ENCODE data around the gene ZNF487.
A peak's percentile ranks its signal among the peaks of the same experiment; 100 is the strongest.

ZNF487 gene

DNA sequence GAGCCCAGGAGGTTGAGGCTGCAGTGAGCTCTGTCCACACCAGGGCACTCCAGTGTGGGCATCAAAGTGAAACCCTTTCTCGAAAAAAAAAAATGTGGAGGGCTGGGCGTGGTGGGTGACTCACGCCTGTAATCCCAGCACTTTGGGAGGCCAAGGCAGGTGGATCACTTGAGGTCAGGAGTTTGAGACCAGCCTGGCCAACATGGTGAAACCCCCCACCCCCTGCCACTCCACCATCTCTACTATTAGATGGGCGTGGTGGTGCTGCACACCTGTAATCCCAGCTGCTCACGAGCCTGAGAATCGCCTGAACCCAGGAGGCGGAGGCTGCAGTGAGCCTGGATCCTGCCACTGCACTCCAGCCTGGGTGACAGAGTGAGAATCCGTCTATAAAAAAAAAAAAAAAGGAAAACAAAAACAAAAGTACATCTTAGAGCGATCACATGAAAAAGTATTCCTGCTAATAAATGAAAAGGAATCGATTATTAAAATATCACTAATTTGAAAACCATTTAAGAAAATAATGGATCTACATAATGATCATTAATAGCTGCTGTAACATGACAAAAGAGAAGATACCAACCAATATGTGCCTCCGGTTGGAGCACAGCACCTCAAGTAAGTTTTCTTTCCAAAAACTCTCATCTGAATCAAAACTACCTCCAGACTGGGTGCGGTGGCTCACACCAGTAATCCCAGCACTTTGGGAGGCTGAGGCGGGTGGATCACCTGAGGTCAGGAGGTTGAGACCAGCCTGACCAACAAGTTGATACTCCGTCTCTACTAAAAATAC is 32.8 kb upstream of the ZNF487 start:
- Histone ChIP-seq H3K9ac (ENCODE audit: low read depth in 1 of 2, low read length in 2 of 2) (peak overlapping the region; percentile 4 to 11), H3K4me1 (ENCODE audit: control insufficient read depth in 1 of 2, insufficient read depth in 2 of 2, low read length in 2 of 2) (peaks cover 54 to 66% of the 10 kb centered on the region in 2 donors), H3K36me3 (ENCODE audit: control insufficient read depth in 1 of 2, insufficient read depth in 2 of 2, low read length in 2 of 2) (peaks cover 0 to 8% of the 10 kb centered on the region in 2 donors), H3K4me3 (ENCODE audit: low read depth in 1 of 2, low read length in 2 of 2) (peak overlapping the region; percentile 50 to 88), H3K27me3 (ENCODE audit: control insufficient read depth in 1 of 2, insufficient read depth in 2 of 2, low read length in 2 of 2) (no peaks in the 10 kb centered on the region), H3K9me3 (ENCODE audit: control insufficient read depth in 1 of 2, low read length in 2 of 2) (no peaks in the 10 kb centered on the region), H3K27ac (ENCODE audit: low read depth, low read length) (peak overlapping the region; percentile 1)

DNA sequence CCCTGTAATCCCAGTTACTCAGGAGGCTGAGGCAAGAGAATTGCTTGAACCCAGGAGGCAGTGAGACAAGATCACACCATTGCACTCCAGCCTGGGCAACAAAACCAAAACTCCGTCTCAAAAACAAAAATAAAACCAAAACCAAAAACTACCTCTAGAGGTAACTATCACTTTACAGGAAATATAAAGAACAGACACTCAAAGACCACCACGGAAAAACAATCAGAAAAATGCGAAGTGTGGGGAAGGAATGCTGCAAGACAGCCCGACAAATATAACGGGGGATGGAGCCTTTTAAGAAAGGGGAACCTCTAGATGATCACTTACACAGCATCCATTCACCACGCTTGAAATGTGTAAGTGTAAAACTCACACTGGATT is 32.2 kb upstream of the ZNF487 start:
- Histone ChIP-seq H3K4me3 (ENCODE audit: low read depth in 1 of 2, low read length in 2 of 2) (peak overlapping the region; percentile 50 to 88), H3K9ac (ENCODE audit: low read depth in 1 of 2, low read length in 2 of 2) (peak overlapping the region; percentile 4 to 11), H3K9me3 (ENCODE audit: control insufficient read depth in 1 of 2, low read length in 2 of 2) (no peaks in the 10 kb centered on the region), H3K27ac (ENCODE audit: low read depth, low read length) (peak overlapping the region; percentile 1), H3K36me3 (ENCODE audit: control insufficient read depth in 1 of 2, insufficient read depth in 2 of 2, low read length in 2 of 2) (peaks cover 0 to 2% of the 10 kb centered on the region in 2 donors), H3K27me3 (ENCODE audit: control insufficient read depth in 1 of 2, insufficient read depth in 2 of 2, low read length in 2 of 2) (no peaks in the 10 kb centered on the region), H3K4me1 (ENCODE audit: control insufficient read depth in 1 of 2, insufficient read depth in 2 of 2, low read length in 2 of 2) (peaks cover 49 to 60% of the 10 kb centered on the region in 2 donors)

DNA sequence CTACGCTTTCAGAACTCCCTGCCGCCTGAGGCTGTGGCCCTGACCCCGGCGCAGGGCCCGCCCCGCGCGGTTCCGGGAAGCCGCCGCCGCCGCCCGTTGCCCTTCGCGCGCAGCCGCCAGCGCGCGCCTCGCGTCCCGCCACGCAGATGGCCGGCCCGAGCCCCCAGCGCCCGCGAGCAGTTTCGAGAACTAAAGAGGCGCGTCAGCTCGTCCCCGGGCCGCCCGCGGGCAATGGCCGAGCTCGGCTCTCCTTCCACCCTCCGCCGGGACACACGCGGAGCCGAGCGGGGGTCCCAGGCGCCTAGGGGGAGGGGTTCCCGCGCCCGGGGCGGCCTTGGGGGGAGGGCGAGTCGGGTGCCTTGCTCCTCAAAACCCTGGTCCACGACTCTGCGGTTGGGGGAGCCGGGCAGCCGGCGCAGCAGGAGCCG is 29.7 kb upstream of the ZNF487 start:
- Histone ChIP-seq H3K36me3 (ENCODE audit: control insufficient read depth in 1 of 2, insufficient read depth in 2 of 2, low read length in 2 of 2) (no peaks in the 10 kb centered on the region), H3K4me1 (ENCODE audit: control insufficient read depth in 1 of 2, insufficient read depth in 2 of 2, low read length in 2 of 2) (peaks cover 24 to 44% of the 10 kb centered on the region in 2 donors), H3K27me3 (ENCODE audit: control insufficient read depth in 1 of 2, insufficient read depth in 2 of 2, low read length in 2 of 2) (no peaks in the 10 kb centered on the region), H3K27ac (ENCODE audit: low read depth, low read length) (peak overlapping the region; percentile 99), H3K9ac (ENCODE audit: low read depth in 1 of 2, low read length in 2 of 2) (peak overlapping the region; percentile 76 to 99), H3K4me3 (ENCODE audit: low read depth in 1 of 2, low read length in 2 of 2) (peak overlapping the region; percentile 88 to 97), H3K9me3 (ENCODE audit: control insufficient read depth in 1 of 2, low read length in 2 of 2) (no peaks in the 10 kb centered on the region)

DNA sequence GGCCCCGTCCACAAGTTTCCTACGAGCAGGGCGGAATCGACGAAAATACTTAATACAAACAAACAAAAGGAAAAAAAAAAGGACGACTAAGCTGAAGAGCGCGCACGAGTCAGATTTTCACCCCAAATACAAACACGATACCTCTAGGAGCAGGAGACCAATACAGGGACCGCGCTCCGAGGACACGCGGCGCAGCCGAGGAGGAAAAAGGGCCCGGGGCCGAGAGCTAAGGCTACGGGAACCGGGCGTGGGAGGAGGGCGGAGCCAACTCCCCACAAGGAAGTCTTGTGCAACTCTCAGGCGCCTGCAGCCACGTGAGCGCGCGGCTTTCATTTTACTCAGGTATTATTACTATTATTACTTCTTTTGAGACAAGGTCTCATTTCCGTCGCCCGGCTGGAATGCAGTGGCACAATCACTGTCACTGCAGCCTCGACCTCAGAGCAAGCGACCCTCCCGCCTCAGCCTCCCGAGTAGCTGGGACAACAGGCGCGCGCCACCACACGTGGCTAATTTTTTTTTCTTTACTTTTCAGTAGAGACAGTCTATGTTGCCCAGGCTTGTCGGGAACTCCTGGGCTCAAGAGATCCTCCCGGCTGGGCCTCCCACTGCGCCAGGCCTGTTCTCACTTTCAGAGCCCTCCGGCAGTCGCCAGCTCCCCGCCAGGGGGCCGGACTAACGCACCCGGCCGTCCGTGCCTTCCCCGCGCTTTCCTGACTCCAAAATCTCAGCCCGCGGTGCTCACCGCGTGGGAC is 29.2 kb upstream of the ZNF487 start:
- Histone ChIP-seq H3K27ac (ENCODE audit: low read depth, low read length) (peak overlapping the region; percentile 99), H3K4me3 (ENCODE audit: low read depth in 1 of 2, low read length in 2 of 2) (peak overlapping the region; percentile 88 to 97), H3K36me3 (ENCODE audit: control insufficient read depth in 1 of 2, insufficient read depth in 2 of 2, low read length in 2 of 2) (no peaks in the 10 kb centered on the region), H3K4me1 (ENCODE audit: control insufficient read depth in 1 of 2, insufficient read depth in 2 of 2, low read length in 2 of 2) (peaks cover 19 to 38% of the 10 kb centered on the region in 2 donors), H3K9me3 (ENCODE audit: control insufficient read depth in 1 of 2, low read length in 2 of 2) (no peaks in the 10 kb centered on the region), H3K27me3 (ENCODE audit: control insufficient read depth in 1 of 2, insufficient read depth in 2 of 2, low read length in 2 of 2) (no peaks in the 10 kb centered on the region), H3K9ac (ENCODE audit: low read depth in 1 of 2, low read length in 2 of 2) (peak overlapping the region; percentile 76 to 99)

DNA sequence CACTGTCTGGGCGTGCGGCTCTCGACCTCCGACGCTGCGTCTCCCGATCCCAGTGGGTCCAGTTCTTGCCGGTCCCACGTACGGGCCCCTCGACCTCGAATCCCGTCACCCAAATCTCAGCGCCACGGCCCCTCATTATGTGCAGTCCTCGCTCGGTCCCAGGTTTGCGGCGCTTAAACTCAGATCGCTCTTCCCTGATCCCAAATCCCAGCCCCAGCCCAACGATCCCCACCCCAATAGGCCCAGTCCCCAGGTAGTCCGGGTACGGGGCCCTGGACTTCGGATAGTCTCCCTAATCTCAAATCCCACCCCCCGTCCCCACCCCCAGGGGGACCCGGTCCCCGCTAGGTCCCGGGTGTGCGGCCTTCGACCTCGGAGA is 28.6 kb upstream of the ZNF487 start:
- H3K9ac ChIP-seq (ENCODE audit: low read depth in 1 of 2, low read length in 2 of 2), result peak overlapping the region; percentile 76 to 99
- peak overlapping the region; percentile 99 for H3K27ac ChIP-seq (ENCODE audit: low read depth, low read length)

DNA sequence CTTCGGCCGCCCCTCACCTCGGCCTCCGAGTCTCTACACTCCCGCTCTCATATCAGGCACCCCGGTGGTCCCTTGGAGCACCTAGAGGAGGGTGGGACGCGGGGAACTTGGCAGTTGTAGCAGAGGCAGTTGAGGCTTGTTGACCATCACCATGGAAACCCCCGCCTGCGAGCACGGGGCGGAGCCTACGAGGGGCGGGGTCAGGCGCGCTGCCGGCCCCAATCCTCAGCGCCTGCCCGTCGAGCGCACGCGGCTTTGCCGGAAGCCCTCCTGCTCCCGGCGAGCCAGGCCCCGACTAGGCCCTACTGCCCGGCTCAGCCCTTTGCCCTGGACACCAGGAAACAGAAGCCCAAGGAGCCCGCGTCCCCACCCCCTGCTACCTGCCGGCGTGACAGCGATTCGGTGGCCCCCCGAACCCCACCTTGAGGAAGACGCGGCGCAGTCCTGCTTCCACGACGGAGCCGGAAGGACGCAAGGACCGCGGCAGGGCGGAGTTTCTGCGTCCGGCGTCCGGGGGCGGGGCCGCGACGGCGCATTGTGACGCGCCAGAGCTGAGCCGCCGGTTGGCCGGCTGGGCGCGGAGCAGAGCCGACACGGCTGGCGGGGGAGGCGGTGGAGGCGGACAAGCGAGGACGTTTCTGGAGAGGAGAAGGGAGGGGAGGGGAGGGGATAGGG is 28.1 kb upstream of the ZNF487 start, which contains the start of gene HNRNPF:
Gene HNRNPF, minus strand, starts transcription at position 477 of the 675 bp plus-strand sequence. CDS start 21,302 bp downstream, outside the sequence.
- Histone ChIP-seq H3K9ac (ENCODE audit: low read depth in 1 of 2, low read length in 2 of 2) (peak within 1 kb of the TSS; percentile 99 to 100), H3K27me3 (ENCODE audit: control insufficient read depth in 1 of 2, insufficient read depth in 2 of 2, low read length in 2 of 2) (no peaks in the 10 kb centered on the region), H3K36me3 (ENCODE audit: control insufficient read depth in 1 of 2, insufficient read depth in 2 of 2, low read length in 2 of 2) (no peaks in the 10 kb centered on the region), H3K4me1 (ENCODE audit: control insufficient read depth in 1 of 2, insufficient read depth in 2 of 2, low read length in 2 of 2) (peaks cover 8 to 27% of the 10 kb centered on the region in 2 donors), H3K9me3 (ENCODE audit: control insufficient read depth in 1 of 2, low read length in 2 of 2) (no peaks in the 10 kb centered on the region), H3K4me3 (ENCODE audit: low read depth in 1 of 2, low read length in 2 of 2) (peak within 1 kb of the TSS; percentile 88 to 97), H3K27ac (ENCODE audit: low read depth, low read length) (peak within 1 kb of the TSS; percentile 99)

More for the DNA sequence above, 28.6 kb upstream of the ZNF487 start:
- Histone ChIP-seq H3K36me3 (ENCODE audit: control insufficient read depth in 1 of 2, insufficient read depth in 2 of 2, low read length in 2 of 2) (no peaks in the 10 kb centered on the region), H3K4me1 (ENCODE audit: control insufficient read depth in 1 of 2, insufficient read depth in 2 of 2, low read length in 2 of 2) (peaks cover 13 to 32% of the 10 kb centered on the region in 2 donors), H3K4me3 (ENCODE audit: low read depth in 1 of 2, low read length in 2 of 2) (peak overlapping the region; percentile 88 to 97), H3K9me3 (ENCODE audit: control insufficient read depth in 1 of 2, low read length in 2 of 2) (no peaks in the 10 kb centered on the region), H3K27me3 (ENCODE audit: control insufficient read depth in 1 of 2, insufficient read depth in 2 of 2, low read length in 2 of 2) (no peaks in the 10 kb centered on the region)

DNA sequence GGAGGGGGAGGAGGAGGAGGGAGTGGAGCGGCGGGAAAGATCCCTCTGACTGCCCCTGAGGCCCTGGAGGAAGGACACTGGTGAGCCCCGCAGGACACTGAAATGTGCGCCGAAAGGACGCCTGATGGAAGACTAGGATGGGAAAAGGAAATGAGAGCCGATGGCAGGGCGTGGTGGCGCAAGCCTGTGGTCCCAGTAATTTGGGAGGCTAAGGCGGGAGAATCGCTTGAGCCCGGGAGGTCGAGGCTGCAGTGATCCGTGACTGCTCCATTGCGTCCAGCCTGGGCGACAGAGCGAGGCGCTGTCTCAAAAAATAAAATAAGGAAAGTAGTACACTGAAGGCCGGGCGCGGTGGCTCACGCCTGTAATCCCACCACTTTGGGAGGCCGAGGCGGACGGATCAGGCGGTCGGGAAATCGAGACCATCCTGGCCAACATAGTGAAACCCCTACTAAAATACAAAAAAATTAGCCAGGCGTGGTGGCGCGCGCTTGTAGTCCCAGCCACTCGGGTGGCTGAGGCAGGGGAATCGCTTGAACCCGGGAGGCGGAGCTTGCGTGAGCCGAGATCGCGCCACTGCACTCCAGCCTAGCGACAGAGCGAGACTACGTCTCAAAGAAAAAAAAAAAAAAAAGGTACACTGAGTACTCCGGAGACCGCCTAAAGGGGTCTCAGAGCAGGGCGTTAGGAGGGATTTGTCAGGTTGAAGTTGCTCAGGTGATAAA is 27.4 kb upstream of the ZNF487 start:
- Histone ChIP-seq H3K36me3 (ENCODE audit: control insufficient read depth in 1 of 2, insufficient read depth in 2 of 2, low read length in 2 of 2) (no peaks in the 10 kb centered on the region), H3K4me1 (ENCODE audit: control insufficient read depth in 1 of 2, insufficient read depth in 2 of 2, low read length in 2 of 2) (peaks cover 4 to 20% of the 10 kb centered on the region in 2 donors), H3K4me3 (ENCODE audit: low read depth in 1 of 2, low read length in 2 of 2) (peak overlapping the region; percentile 85 to 97), H3K9ac (ENCODE audit: low read depth in 1 of 2, low read length in 2 of 2) (peak overlapping the region; percentile 99 to 100), H3K9me3 (ENCODE audit: control insufficient read depth in 1 of 2, low read length in 2 of 2) (no peaks in the 10 kb centered on the region), H3K27me3 (ENCODE audit: control insufficient read depth in 1 of 2, insufficient read depth in 2 of 2, low read length in 2 of 2) (no peaks in the 10 kb centered on the region), H3K27ac (ENCODE audit: low read depth, low read length) (peak overlapping the region; percentile 99)

DNA sequence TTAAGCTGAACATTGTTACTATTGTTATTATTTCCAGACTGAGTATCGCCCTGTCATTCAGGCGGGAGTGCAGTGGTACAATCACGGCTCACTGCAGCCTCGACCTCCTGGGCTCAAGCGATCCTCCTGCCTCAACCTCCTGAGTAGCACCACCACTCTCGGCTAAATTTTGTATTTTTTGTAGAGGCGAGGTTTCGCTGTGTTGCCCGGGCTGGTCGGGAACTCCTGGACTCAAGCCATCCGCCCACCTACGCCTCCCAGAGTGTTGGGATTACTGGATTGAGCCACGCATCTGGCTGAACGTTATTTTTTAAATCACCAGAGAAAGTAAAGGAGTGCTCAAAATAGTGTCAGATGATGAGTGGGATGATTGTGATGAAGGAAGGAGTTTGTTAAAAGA is 26.6 kb upstream of the ZNF487 start:
- H3K9ac ChIP-seq (ENCODE audit: low read depth in 1 of 2, low read length in 2 of 2), result peak overlapping the region in 1 of 2 donors; percentile 99
- no peaks in the 10 kb centered on the region for H3K36me3 ChIP-seq (ENCODE audit: control insufficient read depth in 1 of 2, insufficient read depth in 2 of 2, low read length in 2 of 2)
- peaks cover 4 to 12% of the 10 kb centered on the region in 2 donors for H3K4me1 ChIP-seq (ENCODE audit: control insufficient read depth in 1 of 2, insufficient read depth in 2 of 2, low read length in 2 of 2)
- H3K9me3 ChIP-seq (ENCODE audit: control insufficient read depth in 1 of 2, low read length in 2 of 2), result no peaks in the 10 kb centered on the region
- H3K4me3 ChIP-seq (ENCODE audit: low read depth in 1 of 2, low read length in 2 of 2), result peak overlapping the region in 1 of 2 donors; percentile 85
- no peaks in the 10 kb centered on the region for H3K27me3 ChIP-seq (ENCODE audit: control insufficient read depth in 1 of 2, insufficient read depth in 2 of 2, low read length in 2 of 2)
- no peak overlapping the region for H3K27ac ChIP-seq (ENCODE audit: low read depth, low read length)

DNA sequence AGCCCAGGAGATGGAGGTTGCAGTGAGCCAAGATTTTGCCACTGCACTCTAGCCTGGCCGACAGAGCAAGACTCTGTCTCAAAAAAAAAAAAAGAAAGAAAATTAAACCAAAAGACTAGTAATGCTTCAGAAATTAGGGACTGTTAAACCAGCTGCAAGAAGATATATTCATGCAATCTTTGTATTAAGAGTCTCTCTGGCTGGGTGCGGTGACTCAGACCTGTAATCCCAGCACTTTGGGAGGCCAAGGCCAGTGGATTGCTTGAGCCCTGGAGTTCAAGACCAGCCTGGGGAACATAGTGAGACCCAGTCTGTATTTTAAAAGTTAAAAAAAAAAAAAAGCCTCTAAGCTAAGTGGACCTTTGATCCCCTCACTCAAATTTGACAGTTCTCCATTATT is 25.4 kb upstream of the ZNF487 start:
- Histone ChIP-seq H3K36me3 (ENCODE audit: control insufficient read depth in 1 of 2, insufficient read depth in 2 of 2, low read length in 2 of 2) (no peaks in the 10 kb centered on the region), H3K9ac (ENCODE audit: low read depth in 1 of 2, low read length in 2 of 2) (no peak overlapping the region), H3K9me3 (ENCODE audit: control insufficient read depth in 1 of 2, low read length in 2 of 2) (no peaks in the 10 kb centered on the region), H3K27me3 (ENCODE audit: control insufficient read depth in 1 of 2, insufficient read depth in 2 of 2, low read length in 2 of 2) (no peaks in the 10 kb centered on the region), H3K4me1 (ENCODE audit: control insufficient read depth in 1 of 2, insufficient read depth in 2 of 2, low read length in 2 of 2) (peaks cover 0 to 3% of the 10 kb centered on the region in 2 donors), H3K27ac (ENCODE audit: low read depth, low read length) (no peak overlapping the region), H3K4me3 (ENCODE audit: low read depth in 1 of 2, low read length in 2 of 2) (no peak overlapping the region)
